Activated gamma-delta T cell treated with Interleukin-2 at 50 U/mL for 16 hours (primary cell): ENCODE data around the gene PPP1R2B.
"Not testable (repeated sequence)": the region's sequence is repeated elsewhere in the genome, so short reads cannot be mapped to it uniquely, and the experiment has no call there.

Experiments
- DNase-seq: peaks from one replicate; pipeline ENCODE4 v3.0.0-alpha.2; 2020

The PPP1R2B gene

DNA sequence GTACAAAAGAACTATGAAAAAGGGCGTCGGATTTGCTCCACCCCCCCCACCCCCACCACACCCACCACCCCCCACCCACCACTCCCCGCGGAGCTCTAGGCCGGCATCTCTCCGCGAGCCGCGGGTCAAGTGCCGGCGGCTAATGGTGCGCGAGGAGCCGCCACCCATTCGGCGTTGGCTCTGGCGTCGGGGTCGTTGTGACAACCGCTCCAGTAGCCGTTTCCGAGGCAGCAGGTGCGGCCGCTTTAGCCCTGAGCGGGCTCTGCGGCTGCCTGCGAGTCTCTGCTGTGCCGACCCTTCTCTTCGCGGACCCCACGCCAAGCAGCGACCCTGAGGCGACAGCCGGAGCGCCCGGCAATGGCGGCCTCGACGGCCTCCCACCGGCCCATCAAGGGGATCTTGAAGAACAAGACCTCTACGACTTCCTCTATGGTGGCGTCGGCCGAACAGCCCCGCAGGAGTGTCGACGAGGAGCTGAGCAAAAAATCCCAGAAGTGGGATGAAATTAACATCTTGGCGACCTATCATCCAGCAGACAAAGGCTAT is at the start of gene PPP1R2B:
PPP1R2B (plus strand) TSS at position 90 of the 546 bp plus-strand sequence; CDS start at position 358, 268 bp downstream.
- no peak for DNase-seq

DNA sequence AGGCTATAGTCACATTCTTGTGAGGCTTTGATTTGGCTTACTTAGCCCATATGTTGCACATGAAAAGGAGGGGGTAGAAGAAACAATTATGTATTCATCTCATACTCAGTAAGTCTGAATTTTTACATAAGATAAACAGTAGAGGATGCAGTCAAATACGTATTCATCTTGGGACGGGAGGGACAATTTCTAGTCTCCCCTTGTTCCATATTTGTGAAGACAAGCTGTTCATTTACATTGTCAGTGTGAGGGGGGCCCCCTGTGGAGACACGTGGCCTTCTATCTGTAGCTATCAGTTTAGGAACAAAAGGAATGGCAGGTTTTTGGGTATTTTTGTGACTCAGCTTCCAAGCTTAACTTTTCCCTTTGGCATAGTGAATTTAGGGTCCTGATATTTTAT is 49.2 kb upstream of the PPP1R2B start:
- no peak for DNase-seq

DNA sequence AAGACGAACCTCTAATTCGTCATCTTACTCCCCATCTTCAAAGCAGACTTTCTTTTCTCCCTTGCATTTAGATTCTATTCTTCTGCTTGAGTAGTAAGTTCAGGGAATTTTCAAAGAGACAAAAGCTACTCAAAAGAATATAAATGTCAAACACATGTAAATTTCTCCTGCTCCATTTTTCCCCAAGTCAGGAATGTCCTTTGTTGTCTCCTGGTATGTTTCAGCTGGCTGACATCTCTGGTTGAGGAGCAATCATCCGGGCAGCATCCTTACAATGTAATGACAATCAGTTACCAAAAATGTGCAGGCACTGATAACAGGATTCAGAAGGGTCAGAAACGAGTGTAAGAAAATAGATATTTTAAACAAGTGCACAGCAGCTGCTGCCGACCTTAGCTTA is 47.6 kb upstream of the PPP1R2B start:
- no peak for DNase-seq

DNA sequence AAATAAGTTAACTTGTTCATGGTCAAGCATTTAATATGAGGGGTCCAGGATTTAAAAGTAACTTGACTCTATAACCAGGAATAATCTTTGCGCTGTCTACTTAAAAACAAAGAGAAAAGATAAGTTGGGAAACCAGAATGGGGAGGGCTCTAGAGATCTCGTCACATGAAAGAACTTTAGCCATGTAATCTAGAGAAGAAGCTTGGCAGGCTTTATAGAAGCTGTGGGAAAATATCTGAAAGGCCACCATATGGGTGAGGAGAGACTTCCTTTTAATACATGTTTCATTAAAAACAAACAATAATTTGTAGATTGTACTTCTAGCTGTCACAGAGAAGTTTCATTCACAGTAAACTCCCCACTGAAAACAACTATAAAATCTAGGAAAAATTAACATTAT is 46.7 kb upstream of the PPP1R2B start:
- DNase-seq = no peak

DNA sequence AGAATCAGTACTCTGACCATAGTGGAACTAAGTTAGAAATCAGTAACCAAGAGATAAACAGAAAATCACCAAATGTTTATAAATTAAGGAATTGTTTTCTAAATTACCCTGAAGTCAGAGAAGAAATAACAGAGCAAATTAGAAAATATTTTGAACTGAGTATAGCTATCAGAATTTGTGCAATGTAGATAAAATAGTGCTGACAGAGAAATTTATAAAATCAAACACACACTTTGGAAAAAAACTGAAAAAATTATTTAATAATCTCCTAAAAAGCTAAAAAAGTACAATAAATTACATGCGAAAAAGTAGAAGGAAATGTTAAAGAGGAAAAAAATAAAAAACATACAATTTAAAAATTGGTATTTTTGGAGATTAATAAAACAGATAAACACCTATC is 37.1 kb upstream of the PPP1R2B start:
- DNase-seq = no peak

DNA sequence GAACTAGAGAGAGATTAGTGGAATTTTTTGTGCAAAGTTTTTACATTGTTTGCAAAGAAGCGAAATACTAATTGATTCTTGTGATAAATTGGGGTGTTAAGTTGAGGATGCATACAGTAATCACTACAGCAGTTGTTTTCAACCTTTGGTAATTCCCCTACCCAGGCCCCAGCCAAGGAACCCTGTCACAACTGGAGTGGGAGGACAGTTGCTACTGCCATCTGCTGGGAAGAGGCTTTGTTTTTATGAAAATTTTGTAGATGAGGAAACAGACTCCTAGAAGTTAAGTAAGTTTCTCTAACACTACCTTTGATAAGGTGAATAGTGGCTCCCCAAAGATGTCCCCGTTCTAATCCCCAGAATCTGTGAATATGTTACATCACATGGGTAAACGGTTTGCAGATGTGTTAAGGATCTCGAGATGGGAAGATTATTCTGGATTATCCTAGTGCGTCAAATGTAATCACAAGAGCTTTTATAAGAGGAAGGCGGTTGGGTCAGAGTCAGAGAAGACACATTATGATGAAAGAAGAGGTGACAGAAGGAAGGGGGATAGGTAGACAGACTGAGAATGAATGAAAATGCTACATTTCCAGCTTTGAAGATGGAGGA is 34.0 kb upstream of the PPP1R2B start:
- no peak for DNase-seq

DNA sequence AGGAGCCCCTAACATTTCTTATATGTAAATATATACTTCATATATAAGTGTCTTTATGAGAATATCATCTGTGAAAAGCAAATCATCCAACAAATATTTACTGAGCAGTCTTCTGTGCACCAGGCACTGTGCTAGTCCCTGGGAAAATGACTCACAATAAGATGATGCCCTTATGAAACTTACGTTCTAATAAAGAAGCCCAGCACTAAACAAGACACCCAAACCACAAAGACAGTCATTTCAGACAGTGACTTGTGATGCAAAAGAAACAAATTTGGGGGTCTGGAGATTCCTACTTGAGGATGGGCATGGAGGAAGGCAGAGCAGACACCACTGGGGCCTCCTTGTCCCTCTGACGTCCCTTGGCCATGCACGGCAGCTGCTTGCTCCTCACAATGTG is 30.6 kb upstream of the PPP1R2B start:
- DNase-seq = no peak

DNA sequence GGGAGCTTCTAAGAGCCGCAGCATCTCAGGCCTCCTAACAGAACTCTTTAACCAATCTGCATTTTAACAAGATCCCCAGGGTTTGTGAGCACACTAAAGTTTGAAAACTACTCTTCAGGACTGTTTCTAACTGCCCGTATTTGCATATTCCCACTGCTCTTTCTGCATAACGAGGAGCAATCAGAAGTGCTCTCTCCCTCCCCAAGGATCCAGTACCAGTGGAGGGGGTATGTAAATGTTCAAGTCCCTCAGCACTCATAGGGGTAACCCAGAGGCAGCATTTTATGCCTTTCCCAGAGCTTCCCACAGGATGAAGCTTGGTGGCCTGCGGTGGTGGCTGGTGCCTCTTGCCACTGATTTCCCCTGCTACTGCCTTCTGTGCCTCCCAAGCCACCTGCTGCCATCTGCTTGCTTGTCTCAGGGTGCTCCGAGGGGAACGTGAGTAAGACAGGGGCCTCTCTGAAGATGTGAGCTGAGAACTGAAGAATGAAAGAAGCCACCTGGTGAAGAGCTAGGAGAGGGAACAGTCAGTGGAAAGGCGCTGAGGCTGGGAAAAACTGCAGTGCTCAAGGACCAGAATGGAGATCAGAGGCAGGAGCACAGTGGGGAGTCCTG is 30.0 kb upstream of the PPP1R2B start:
- no peak for DNase-seq

DNA sequence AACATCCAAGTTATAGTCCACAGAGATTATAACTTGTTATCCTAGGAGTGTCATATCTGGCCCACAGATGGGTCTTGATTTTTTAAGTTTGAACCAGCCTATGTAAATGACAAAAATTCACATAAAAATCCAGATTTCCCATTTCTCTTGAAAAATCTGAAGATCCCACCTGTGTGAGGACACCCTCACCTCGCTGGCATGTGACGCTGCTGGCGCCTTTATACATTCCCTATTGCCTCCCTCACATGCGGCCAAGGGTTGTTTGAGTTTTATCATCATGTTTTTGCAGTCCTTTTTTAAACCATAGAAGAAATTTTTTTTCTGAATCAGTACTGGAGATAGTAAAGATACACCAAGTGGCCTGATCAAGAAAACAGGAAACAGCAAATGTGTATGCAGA is 25.9 kb upstream of the PPP1R2B start:
- no peak for DNase-seq

DNA sequence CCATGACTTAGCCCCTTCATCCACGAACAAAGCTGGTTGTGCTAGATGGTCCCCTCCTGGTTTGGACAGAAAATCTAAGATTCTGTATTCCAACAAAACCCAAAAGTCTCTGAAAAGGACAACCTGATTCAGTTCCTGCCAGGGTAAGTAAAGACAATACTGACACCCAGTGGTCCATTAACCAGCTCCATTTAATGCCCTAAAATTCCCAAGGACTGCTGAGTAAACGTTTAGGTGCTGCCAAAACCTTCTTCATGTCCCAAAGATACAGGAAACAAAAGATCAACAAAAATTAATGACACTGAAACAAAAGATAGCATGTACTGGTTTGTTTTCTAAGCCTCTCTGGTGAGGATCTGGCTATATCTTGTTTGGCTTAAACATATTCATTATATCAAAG is 25.3 kb upstream of the PPP1R2B start:
- DNase-seq = no peak

DNA sequence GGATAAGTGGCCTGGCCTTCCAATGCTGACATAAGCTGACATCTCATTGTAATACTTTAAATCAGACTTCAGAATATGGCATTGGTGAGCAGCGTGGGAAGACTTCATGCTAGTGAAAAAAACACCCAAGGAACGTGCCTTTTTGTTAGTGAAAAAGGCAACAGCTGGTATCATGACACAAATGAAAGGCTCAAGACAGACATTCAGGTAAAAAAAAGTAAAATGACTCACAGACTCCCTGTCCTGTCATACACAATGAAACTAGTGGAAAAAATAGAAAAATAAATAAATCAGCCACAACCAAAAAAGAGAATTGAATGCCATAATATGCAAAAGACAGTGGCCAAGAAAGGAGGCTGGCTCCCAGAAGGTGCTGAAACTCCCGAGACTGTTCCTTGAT is 24.4 kb upstream of the PPP1R2B start:
- DNase-seq = no peak

DNA sequence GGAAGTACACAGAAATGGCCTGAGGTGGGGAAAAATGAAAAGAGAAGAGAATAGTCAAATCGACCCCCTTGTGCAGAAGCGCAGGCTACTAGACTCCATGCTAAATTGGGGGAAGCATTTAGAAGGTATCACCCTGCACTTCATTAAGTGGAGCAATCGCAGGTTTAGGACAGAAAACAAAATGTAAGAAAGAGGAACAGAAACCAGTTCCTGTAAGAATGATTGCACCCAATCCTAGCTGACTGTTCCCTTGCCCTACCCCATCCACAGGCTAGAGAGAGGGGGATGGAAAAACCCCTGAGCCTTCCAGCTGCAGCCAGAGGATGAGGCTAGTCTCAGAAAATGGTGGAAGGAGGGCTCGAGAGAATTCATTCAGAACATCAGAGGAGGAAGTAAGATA is 23.9 kb upstream of the PPP1R2B start:
- DNase-seq = no peak

DNA sequence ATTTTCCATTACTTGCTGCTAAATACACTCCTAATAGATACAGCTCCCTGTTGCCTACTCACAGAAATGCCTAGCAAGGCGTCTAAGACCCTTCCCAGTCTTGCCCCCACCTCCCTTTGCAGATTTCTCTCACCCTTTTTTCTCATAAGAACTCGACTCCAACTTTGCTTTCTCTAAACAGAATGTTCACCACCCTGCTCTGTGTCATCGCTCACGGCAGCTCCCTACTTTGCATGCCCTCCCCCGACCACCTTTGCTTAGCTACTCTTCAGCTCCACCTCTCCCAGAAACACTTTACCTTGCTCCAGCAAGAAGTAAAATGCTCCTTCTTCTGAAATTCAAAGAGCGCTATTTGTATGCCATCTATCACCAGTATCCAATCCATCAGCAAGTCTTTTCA is 15.2 kb upstream of the PPP1R2B start:
- no peak for DNase-seq

DNA sequence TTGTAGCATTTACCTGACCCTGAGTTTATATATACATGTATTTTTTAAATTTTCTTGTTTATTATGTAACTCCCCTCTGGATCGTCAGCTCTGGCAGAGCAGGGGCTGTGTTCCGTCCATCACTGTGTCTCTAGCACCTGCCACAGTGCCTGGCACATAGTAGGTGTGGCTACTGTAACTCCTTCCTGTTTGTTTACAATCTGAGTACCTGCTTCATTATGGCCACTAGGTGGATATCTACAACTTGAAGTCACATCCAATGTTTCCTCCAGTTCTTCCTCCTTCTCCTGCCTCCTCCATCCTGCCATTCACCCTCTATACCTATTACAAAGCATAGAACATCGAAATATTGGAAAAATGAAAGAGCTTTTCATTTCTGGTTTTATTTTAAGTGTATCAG is 14.2 kb upstream of the PPP1R2B start:
- no peak for DNase-seq

DNA sequence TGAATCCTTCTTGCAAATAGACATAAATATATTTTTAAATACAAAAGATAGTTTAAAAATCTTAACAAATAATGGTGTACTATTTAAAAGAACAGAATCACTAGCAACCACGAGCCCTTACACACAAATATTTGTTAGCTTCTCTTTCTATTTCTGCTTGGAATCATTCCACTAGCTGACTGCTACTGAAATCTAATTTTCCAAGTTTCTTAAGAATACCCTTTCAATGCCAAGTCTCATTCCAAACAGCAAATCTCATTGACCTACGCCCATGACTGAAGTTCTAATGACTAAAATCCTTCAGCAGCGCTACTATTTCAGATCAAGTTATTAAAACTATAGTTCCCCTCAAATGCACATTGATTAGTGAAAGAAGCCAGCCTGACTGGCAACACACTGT is 13.2 kb upstream of the PPP1R2B start:
- DNase-seq = no peak

DNA sequence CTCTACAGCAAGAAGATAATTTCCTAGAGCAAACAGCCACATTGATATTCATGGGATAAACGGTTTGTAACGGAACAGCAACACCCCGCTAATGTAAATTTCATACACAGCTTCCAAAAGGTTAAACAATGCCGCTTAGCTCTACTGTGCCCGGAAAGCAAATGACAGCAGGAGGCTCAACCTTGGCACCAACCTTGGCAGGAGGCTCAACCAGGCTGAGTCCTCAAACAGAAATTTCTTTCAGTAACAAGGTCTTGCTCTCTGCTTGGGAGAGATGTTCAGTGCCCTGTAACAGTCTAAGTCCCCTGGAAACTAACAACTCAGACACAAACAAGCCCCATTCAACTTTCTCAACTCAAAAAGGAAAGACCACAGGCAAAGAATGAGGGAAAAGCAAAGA is 11.1 kb upstream of the PPP1R2B start:
- DNase-seq = no peak

DNA sequence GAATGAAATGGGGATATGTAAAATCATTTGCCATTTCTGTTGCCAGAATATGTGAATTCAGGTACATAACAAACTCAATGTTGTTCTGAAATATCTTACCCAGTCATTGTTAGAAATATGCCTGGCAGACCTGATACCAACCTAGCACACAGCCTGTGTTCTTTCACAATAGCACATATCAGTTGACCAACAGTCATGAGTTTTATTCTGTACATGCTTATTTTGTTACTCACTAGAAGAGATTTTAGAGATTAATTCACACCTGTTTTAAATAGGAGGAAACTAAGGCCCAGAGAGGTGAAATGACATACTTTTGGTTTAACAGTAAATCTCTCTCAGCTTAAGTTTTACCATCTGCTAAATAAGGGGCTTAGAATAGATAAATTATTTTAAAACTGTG is 8.4 kb upstream of the PPP1R2B start:
- no peak for DNase-seq

DNA sequence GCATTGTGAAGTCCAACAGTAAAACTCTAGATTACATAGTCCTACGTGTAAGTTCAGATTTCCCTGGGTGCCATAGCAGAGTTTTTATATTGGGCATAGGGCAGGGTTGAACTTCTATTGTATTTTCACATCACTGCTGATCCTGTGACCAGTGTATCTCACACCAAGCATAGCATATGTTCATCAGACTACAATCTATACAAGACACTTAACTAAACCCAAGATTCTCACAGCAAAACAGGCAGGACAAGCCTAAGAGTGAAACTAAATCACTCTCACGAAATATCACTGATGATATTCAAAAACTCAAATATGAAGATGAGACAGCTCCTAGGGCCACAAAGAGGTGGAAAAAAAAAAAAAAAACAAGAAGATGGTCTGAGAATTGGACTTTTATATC is 3.2 kb upstream of the PPP1R2B start:
- DNase-seq = no peak

DNA sequence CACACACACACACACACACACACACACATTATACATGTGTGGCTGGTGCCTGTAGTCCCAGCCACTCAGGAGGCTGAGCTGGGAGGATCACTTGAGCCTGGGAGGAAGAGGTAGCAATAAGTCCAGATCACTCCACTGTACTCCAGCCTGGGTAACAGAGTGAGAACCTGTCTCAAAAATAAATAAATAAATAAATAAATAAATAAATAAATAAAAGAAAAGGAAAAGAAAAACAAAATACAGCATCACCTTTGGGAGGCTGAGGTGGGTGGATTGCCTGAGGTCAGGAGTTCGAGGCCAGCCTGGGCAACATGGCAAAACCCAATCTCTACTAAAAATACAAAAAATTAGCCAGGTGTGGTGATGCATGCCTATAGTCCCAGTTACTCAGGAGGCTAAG is 1.6 kb upstream of the PPP1R2B start:
- DNase-seq = not testable (repeated sequence)

DNA sequence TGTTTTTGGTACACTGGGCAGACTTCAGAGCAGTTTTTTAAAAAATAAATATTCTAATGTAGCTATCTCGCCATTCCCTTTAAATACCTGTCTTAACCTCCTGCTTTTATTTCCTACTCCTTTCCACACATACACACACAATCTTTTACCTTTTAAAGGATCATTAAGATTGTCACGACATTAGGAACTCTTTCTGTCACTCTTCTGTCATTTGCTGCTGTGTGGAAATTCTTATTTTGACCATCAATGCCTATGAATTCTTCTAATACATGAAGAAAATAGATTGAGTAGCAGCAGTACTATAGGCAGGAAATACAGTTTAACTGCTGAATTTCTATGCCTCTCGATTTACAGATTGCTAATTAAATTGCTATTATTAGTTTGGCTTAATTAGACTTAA is 1.8 kb downstream of the PPP1R2B start:
- no peak for DNase-seq

DNA sequence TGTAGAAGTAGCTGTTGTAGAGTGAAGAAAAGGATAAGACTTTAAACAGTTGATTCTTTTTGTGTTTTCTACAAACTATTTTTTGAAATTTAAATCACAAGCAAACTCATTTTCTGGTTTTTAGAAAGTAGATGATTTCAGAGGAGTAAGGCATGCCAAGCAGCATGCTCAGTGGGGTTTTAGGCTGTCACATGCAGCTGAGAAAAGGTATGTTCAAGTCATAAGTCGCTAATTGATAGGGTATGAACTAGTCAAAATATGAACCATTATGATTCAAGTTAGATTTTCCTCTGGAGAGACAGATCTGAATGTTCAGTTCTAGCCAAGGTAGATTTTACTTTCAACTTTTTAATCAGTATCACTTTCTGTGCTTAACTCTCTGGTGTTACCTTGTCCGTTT is 3.0 kb downstream of the PPP1R2B start:
- DNase-seq = not testable (repeated sequence)

DNA sequence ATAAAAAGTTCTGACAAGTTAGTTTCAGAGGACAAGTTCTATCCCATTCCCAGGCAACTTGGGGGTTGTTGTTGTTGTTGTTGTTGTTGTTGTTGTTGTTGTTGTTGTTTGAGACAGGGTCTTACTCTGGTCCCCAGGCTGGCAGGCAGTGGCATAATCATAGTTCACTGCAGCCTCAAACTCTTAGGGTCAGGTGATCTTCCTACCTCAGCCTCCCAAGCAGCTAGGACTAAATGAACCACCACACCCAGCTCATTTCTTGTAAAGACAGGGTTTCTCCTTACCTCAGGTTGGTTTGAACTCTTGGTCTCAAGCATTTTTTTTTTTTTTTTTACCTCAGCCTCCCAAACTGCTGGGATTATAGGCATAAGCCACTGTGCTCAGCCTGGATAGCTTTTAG is 15.3 kb downstream of the PPP1R2B start:
- DNase-seq = no peak

DNA sequence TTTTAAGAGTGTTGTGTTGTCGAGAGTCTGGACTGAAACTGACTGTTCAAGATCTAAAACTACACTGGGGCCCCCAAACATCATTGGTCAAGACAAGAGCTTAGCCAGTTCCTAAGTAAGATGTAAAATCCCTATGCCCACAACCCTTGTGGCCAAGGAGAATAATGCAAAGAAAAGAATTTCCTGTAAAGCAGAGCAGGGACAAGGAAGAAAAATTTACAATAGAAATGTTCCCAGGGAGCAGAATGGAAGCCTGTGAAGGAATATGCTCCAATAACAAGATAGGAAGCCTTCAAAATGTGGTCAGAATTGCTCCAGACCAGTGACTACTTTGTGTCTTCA is 20.4 kb downstream of the PPP1R2B start:
- DNase-seq = no peak

DNA sequence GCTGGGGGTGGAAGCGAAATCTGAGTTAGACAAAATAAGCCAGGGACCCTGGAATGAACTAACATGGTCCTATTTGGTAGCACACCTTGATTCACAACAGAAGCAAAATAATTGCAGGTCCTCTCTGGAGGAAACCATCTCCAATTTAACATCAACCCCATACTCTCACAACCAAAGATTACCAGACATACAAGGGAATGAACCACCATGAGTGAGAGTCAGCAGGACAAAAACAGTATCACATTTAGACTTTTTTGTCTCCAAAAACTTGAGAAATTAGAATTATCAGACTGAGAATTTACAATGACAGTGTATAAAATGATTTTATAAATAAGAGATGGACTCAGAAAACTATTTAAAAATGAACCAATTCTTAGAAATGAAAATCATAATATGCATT is 21.1 kb downstream of the PPP1R2B start:
- DNase-seq = no peak

DNA sequence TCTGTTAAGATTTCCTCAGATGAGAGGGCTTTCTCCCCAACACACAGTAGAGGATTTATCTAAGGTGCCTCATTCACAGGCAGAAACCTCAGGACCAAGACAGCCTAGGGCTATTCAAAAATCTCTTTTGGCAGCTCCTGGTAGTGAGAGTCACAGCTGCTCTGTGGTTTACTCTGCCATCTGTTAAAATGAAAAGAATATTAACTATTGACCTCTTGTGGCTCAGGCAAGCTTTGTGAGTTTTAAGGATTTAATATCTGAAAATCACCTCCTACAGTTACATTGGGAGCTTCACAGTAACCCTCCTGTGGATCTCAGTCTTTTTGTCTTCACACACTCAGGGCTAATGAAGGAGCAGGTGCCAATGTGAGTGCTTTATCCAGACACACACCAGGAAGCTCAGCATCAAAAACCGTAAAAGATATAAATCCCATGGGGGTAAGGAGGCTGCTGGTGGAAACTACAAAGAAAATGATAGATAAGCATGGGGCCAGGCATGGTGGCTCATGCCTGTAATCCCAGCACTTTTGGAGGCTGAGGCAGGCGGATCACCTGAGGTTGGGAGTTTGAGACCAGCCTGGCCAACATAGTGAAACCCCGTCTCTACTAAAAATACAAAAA is 29.7 kb downstream of the PPP1R2B start:
- no peak for DNase-seq
